Measurements from ENCODE around the gene MYG1. TPM values are rescaled to one million over a fixed set of nuclear protein-coding genes. Genes with fewer than 3 reads are reported as not detected.

The MYG1 gene
- total RNA-seq (10 to 100 TPM; 31.1 to 53.3 (median 34.9) TPM), polyA plus RNA-seq (10 to 100 TPM; 56.6 to 79.2 (median 76.0) TPM)
- long read RNA-seq, donor 1, transcript C12orf10-201 (7 exons, 1,192 nt), result major isoform, 16 of 26 reads
- long read RNA-seq, donor 1, transcript C12orf10-205 (6 exons, 1,369 nt), result minor isoform, 5 of 26 reads
- long read RNA-seq, donor 1, partial matches to known transcripts, result 0 of 26 reads
- long read RNA-seq, donor 1, other reads (novel, unspliced or antisense), result 0 of 26 reads
- long read RNA-seq, donor 2, transcript C12orf10-201 (7 exons, 1,192 nt), result major isoform, 17 of 22 reads
- long read RNA-seq, donor 2, partial matches to known transcripts, result 0 of 22 reads
- long read RNA-seq, donor 2, other reads (novel, unspliced or antisense), result 0 of 22 reads

DNA sequence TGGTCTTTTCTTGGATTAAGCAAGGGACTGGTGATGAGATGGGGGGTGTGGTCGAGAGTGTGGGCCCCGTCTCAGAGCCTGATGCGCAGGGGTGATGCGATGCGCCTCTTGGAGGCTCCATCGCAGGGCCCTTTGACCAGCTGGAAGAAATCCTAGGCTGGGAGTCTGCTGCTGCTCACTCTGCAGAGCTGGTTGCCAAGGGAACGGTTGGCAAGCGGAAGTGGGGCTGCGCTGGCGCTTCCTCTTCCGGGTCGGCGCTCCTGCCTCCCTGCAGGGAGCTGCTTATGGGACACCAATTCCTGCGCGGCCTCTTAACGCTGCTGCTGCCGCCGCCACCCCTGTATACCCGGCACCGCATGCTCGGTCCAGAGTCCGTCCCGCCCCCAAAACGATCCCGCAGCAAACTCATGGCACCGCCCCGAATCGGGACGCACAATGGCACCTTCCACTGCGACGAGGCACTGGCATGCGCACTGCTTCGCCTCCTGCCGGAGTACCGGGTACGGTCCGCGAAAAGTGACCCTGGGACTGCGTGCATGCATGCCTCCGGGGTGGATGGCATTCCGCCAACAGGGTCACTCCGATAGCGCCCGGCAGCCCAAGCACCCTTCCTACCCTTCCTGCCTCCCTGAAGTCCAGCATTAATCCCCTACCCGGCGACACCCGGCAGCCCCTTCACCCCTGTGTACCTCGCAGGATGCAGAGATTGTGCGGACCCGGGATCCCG, at the start of gene MYG1:
MYG1 (plus strand) TSS at position 242 of the 727 bp plus-strand sequence; CDS start at position 285, 43 bp downstream.
- Histone ChIP-seq H3K36me3 (peaks cover 0 to 64% (median 33%) of the 10 kb centered on the region in 6 donors), H3K27me3 (replicated peaks in 1 of 7) (no peaks in the 10 kb centered on the region), H3K4me1 (peaks cover 33 to 87% (median 76%) of the 10 kb centered on the region in 6 donors), H3K4me3 (peak within 1 kb of the TSS; percentile 72 to 99 (median 93)), H3K27ac (peak within 1 kb of the TSS; percentile 64 to 94 (median 82)), H3K9me3 (no peaks in the 10 kb centered on the region)
- peak in 1 of 3 donors; percentile 53 for TF ChIP-seq POLR2A (IDR thresholded peaks at IDR 0.05)
- peak; percentile 93 to 97 (median 95) for TF ChIP-seq POLR2AphosphoS5 (IDR thresholded peaks at IDR 0.05)
- TF ChIP-seq, protein P1, sequence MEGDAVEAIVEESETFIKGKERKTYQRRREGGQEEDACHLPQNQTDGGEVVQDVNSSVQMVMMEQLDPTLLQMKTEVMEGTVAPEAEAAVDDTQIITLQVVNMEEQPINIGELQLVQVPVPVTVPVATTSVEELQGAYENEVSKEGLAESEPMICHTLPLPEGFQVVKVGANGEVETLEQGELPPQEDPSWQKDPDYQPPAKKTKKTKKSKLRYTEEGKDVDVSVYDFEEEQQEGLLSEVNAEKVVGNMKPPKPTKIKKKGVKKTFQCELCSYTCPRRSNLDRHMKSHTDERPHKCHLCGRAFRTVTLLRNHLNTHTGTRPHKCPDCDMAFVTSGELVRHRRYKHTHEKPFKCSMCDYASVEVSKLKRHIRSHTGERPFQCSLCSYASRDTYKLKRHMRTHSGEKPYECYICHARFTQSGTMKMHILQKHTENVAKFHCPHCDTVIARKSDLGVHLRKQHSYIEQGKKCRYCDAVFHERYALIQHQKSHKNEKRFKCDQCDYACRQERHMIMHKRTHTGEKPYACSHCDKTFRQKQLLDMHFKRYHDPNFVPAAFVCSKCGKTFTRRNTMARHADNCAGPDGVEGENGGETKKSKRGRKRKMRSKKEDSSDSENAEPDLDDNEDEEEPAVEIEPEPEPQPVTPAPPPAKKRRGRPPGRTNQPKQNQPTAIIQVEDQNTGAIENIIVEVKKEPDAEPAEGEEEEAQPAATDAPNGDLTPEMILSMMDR (IDR thresholded peaks at IDR 0.05 in 8 of 11, conservative IDR thresholded peaks at IDR 0.05 in 3 of 11), result peak in 7 of 11 experiments; percentile 16 to 49 (median 25)
- peak; percentile 98 for DNase-seq
- intact Hi-C loops (cut with DNase I; ENCODE audit: low total_unique reads), result no loop called here
- 1 to 6% (median 2%) methylated on average over 24 to 51 of the region's 51 CpGs for WGBS, 5 donors

- DNase-seq, result peak; percentile 95
- Histone ChIP-seq H3K36me3 (peaks cover 0 to 29% (median 18%) of the 10 kb centered on the region in 6 donors), H3K9me3 (no peaks in the 10 kb centered on the region), H3K27ac (peak overlapping the region; percentile 75 to 95 (median 89)), H3K27me3 (replicated peaks in 1 of 7) (no peaks in the 10 kb centered on the region), H3K4me3 (peak overlapping the region; percentile 86 to 97 (median 88)), H3K4me1 (peaks cover 22 to 60% (median 50%) of the 10 kb centered on the region in 6 donors)
- intact Hi-C loops (cut with DNase I; ENCODE audit: low total_unique reads), result loop anchor here (5.0 kb wide), 1 partner anchor 44 kb away; the partner anchor contains the start of gene ITGB7
- TF ChIP-seq POLR2A (IDR thresholded peaks at IDR 0.05), result peak in 2 of 3 donors; percentile 10 to 26
- TF ChIP-seq, protein P1 (IDR thresholded peaks at IDR 0.05 in 8 of 11, conservative IDR thresholded peaks at IDR 0.05 in 3 of 11), result peak in 8 of 11 experiments; percentile 4 to 48 (median 20)
- peak; percentile 76 to 87 (median 85) for TF ChIP-seq POLR2AphosphoS5 (IDR thresholded peaks at IDR 0.05)
- 1% methylated on average over 30 to 51 of the region's 51 CpGs for WGBS, 5 donors
Measured at GRCh38 chr12:53251477-53252348, 47.8 kb upstream of the MYG1 start.

DNA sequence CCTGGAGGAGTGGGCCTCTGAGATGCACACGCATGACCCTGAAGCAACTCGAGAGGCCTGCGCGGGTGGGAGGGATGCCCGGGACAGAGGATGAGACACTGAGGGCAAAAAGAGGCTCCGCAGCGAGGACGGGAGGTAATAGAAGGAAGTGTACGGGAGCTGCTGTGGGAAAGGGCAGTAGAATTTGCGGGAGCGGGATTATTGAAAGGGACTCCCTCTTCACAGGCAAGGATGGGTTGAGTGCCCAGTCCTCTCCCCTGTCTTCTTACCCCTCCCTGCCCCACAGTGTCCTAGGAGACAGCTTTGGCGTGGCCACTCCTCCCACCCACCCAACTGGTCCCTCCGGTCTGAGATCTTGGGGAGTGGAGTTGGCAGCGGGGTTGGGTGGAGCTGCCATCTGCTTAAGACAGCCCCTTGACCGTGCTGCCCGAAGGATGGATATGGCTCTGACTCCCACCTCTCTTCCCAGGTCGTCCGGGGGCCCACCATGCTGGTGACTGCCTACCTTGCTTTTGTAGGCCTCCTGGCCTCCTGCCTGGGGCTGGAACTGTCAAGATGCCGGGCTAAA, 47.1 kb upstream of the MYG1 start:
- no peaks in the 10 kb centered on the region for H3K27me3 ChIP-seq (replicated peaks in 1 of 7)
- intact Hi-C loops (cut with DNase I; ENCODE audit: low total_unique reads), result loop anchor here (5.0 kb wide), 1 partner anchor 45 kb away; the partner anchor contains the start of gene ITGB7
- peaks cover 0 to 29% (median 18%) of the 10 kb centered on the region in 6 donors for H3K36me3 ChIP-seq
- no peak for TF ChIP-seq POLR2A (IDR thresholded peaks at IDR 0.05)
- TF ChIP-seq, protein P1 (IDR thresholded peaks at IDR 0.05 in 8 of 11, conservative IDR thresholded peaks at IDR 0.05 in 3 of 11), result no peak
- TF ChIP-seq POLR2AphosphoS5 (IDR thresholded peaks at IDR 0.05), result no peak
- no peaks in the 10 kb centered on the region for H3K9me3 ChIP-seq
- no peak for DNase-seq
- H3K4me1 ChIP-seq, result peaks cover 22 to 67% (median 53%) of the 10 kb centered on the region in 6 donors
- peak overlapping the region; percentile 86 to 97 (median 88) for H3K4me3 ChIP-seq
- 10 to 16% (median 14%) methylated on average over 19 of the region's 19 CpGs for WGBS, 5 donors
- peak overlapping the region; percentile 75 to 95 (median 89) for H3K27ac ChIP-seq

All from spleen (tissue), 13 donors.